ENCODE data around the gene PTH1R. TPM values are rescaled to one million over a fixed set of nuclear protein-coding genes. Genes with fewer than 3 reads are reported as not detected.

Gene PTH1R
- total and polyA plus RNA-seq, 11 donors = 2.1 to 23.4 (median 6.5) TPM

Other genes starting within 250 kb of the PTH1R start
- gene ALS2CL, start 184.0 kb upstream of the PTH1R start, total RNA-seq = 10 to 100 TPM; 11.8 to 40.7 (median 25.4) TPM
- 10 to 100 TPM; 12.4 to 37.1 TPM for gene ALS2CL, start 184.0 kb upstream of the PTH1R start, polyA plus RNA-seq
- under 1 TPM in 8 of 9 donors, not detected in 1; 0.47 to 0.95 (median 0.61) TPM for gene TMIE, start 176.3 kb upstream of the PTH1R start, total RNA-seq
- under 1 TPM; 0.46 to 0.69 TPM for gene TMIE, start 176.3 kb upstream of the PTH1R start, polyA plus RNA-seq
- under 1 TPM in 7 of 9 donors, not detected in 2; 0.23 to 0.65 (median 0.35) TPM for gene PRSS50, start 159.9 kb upstream of the PTH1R start, total RNA-seq
- gene PRSS50, start 159.9 kb upstream of the PTH1R start, polyA plus RNA-seq = under 1 TPM; 0.06 to 0.46 TPM
- gene MYL3, start 14.3 kb upstream of the PTH1R start, total RNA-seq = over 10,000 TPM in 1 of 9 donors, 1,000 to 10,000 TPM in 8; 4,961 to 10,676 (median 6,839) TPM
- gene MYL3, start 14.3 kb upstream of the PTH1R start, polyA plus RNA-seq = over 10,000 TPM in 1 of 2 donors, 1,000 to 10,000 TPM in 1; 5,594 to 12,544 TPM
- gene CCDC12, start 99.0 kb downstream of the PTH1R start, total RNA-seq = 10 to 100 TPM; 27.1 to 36.8 (median 33.3) TPM
- 100 to 1,000 TPM in 1 of 2 donors, 10 to 100 TPM in 1; 83.5 to 120 TPM for gene CCDC12, start 99.0 kb downstream of the PTH1R start, polyA plus RNA-seq
- gene NBEAL2, start 101.9 kb downstream of the PTH1R start, total RNA-seq = 10 to 100 TPM in 6 of 9 donors, 1 to 10 TPM in 3; 8.1 to 41.1 (median 12.0) TPM
- gene NBEAL2, start 101.9 kb downstream of the PTH1R start, polyA plus RNA-seq = 10 to 100 TPM; 16.3 to 45.7 TPM

Measured in heart left ventricle (tissue), 11 donors.